ENCODE measurements around the gene ARHGAP11A. TPM values are rescaled to one million over a fixed set of nuclear protein-coding genes. Genes with fewer than 3 reads are reported as not detected.

The ARHGAP11A gene
- total and polyA plus RNA-seq, 2 experiments from 2014 or later = 5.1 to 44.6 TPM

- no peak for DNase-seq (ENCODE audit: low read depth in 1 of 2, low spot score in 1 of 2)
- H3K4me3 ChIP-seq = no peak overlapping the region
- no peak overlapping the region for H3K27ac ChIP-seq
- H3K4me1 ChIP-seq (ENCODE audit: low read depth) = no peaks in the 10 kb centered on the region
- no peaks in the 10 kb centered on the region for H3K36me3 ChIP-seq
- no peaks in the 10 kb centered on the region for H3K9me3 ChIP-seq (ENCODE audit: low read depth)
- TF ChIP-seq CTCF (IDR thresholded peaks at IDR 0.05; ENCODE audit: low read depth, low read length) = no peak
- H3K27me3 ChIP-seq = no peaks in the 10 kb centered on the region
These were observed 49.5 kb downstream of the ARHGAP11A start for GRCh38 chr15:32664796-32665195.

GRCh38 chr15:32667321-32667720 lies 52.0 kb downstream of the ARHGAP11A start:
- Histone ChIP-seq H3K36me3 (no peaks in the 10 kb centered on the region), H3K9me3 (ENCODE audit: low read depth) (no peaks in the 10 kb centered on the region), H3K27ac (no peak overlapping the region), H3K4me3 (no peak overlapping the region), H3K4me1 (ENCODE audit: low read depth) (no peaks in the 10 kb centered on the region), H3K27me3 (no peaks in the 10 kb centered on the region)
- TF ChIP-seq CTCF (IDR thresholded peaks at IDR 0.05; ENCODE audit: low read depth, low read length) = no peak
- no peak for DNase-seq (ENCODE audit: low read depth in 1 of 2, low spot score in 1 of 2)

GRCh38 chr15:32668942-32669341 lies 53.6 kb downstream of the ARHGAP11A start:
- no peak for TF ChIP-seq CTCF (IDR thresholded peaks at IDR 0.05; ENCODE audit: low read depth, low read length)

GRCh38 chr15:32669896-32670611 lies 54.8 kb downstream of the ARHGAP11A start:
- H3K27ac ChIP-seq = no peak overlapping the region
- TF ChIP-seq CTCF (IDR thresholded peaks at IDR 0.05; ENCODE audit: low read depth, low read length) = no peak
- peak in 1 of 2 donors; percentile 85 for DNase-seq (ENCODE audit: low read depth in 1 of 2, low spot score in 1 of 2)
- no peaks in the 10 kb centered on the region for H3K27me3 ChIP-seq
- no peaks in the 10 kb centered on the region for H3K9me3 ChIP-seq (ENCODE audit: low read depth)
- H3K36me3 ChIP-seq = no peaks in the 10 kb centered on the region
- H3K4me3 ChIP-seq = no peak overlapping the region
- H3K4me1 ChIP-seq (ENCODE audit: low read depth) = no peaks in the 10 kb centered on the region

More at GRCh38 chr15:32668942-32669341, 53.6 kb downstream of the ARHGAP11A start:
- no peak for DNase-seq (ENCODE audit: low read depth in 1 of 2, low spot score in 1 of 2)
- H3K4me3 ChIP-seq = no peak overlapping the region
- no peaks in the 10 kb centered on the region for H3K36me3 ChIP-seq
- no peaks in the 10 kb centered on the region for H3K9me3 ChIP-seq (ENCODE audit: low read depth)
- H3K27me3 ChIP-seq = no peaks in the 10 kb centered on the region
- H3K27ac ChIP-seq = no peak overlapping the region
- H3K4me1 ChIP-seq (ENCODE audit: low read depth) = no peaks in the 10 kb centered on the region

GRCh38 chr15:32670623-32671022 lies 55.3 kb downstream of the ARHGAP11A start:
- no peaks in the 10 kb centered on the region for H3K36me3 ChIP-seq
- no peak for TF ChIP-seq CTCF (IDR thresholded peaks at IDR 0.05; ENCODE audit: low read depth, low read length)
- H3K9me3 ChIP-seq (ENCODE audit: low read depth) = no peaks in the 10 kb centered on the region
- no peak overlapping the region for H3K4me3 ChIP-seq
- H3K4me1 ChIP-seq (ENCODE audit: low read depth) = no peaks in the 10 kb centered on the region
- H3K27ac ChIP-seq = no peak overlapping the region
- no peaks in the 10 kb centered on the region for H3K27me3 ChIP-seq
- no peak for DNase-seq (ENCODE audit: low read depth in 1 of 2, low spot score in 1 of 2)

Data from cardiac muscle cell (in vitro differentiated cells and primary cell).